H9 (cell line): Measurements from ENCODE around the gene CHPF. TPM values are rescaled to one million over a fixed set of nuclear protein-coding genes. Genes with fewer than 3 reads are reported as not detected.
A peak's percentile ranks its signal among the peaks of the same experiment; 100 is the strongest.

ENCODE experiments used
- DNase-seq: peaks from one replicate; pipeline ENCODE4 v3.0.0-alpha.2; 2017
- H2AFZ ChIP-seq: one replicate; pipeline ENCODE4 v1.6.1; 2013; ENCODE audit warnings: mild to moderate bottlenecking, low read length, control low read depth, moderate library complexity
- H2AK5ac ChIP-seq: 2 replicates; pipeline ENCODE4 v1.6.1; 2013; ENCODE audit warnings: low read length, control low read depth, mixed read lengths; ENCODE audit not compliant: insufficient read length
- H2BK120ac ChIP-seq: one replicate; pipeline ENCODE4 v1.6.1; 2013; ENCODE audit warnings: low read depth, mild to moderate bottlenecking, low read length, control low read depth, inconsistent platforms; ENCODE audit not compliant: poor library complexity, severe bottlenecking
- H2BK12ac ChIP-seq: 2 replicates; pipeline ENCODE4 v1.6.1; 2013; ENCODE audit warnings: low read length, control low read depth, mixed read lengths, low read depth; ENCODE audit not compliant: insufficient read length
- H2BK15ac ChIP-seq: 2 replicates; pipeline ENCODE4 v1.6.1; 2013; ENCODE audit warnings: low read depth, low read length, control low read depth
- H2BK20ac ChIP-seq: one replicate; pipeline ENCODE4 v1.6.1; 2013; ENCODE audit warnings: low read depth, mild to moderate bottlenecking, low read length, control low read depth, inconsistent platforms; ENCODE audit not compliant: poor library complexity, severe bottlenecking
- H2BK5ac ChIP-seq: 2 replicates; pipeline ENCODE4 v1.6.1; 2013; ENCODE audit warnings: low read length, control low read depth, mixed read lengths; ENCODE audit not compliant: insufficient read length
- H3K14ac ChIP-seq: 2 replicates; pipeline ENCODE4 v1.6.1; 2013; ENCODE audit warnings: low read length, control low read depth; ENCODE audit not compliant: insufficient read depth
- H3K18ac ChIP-seq: 2 replicates; pipeline ENCODE4 v1.6.1; 2013; ENCODE audit warnings: low read depth, mild to moderate bottlenecking, mixed read lengths, low read length, control low read depth; ENCODE audit not compliant: insufficient read length
- H3K23ac ChIP-seq: 2 replicates; pipeline ENCODE4 v1.6.1; 2013; ENCODE audit warnings: low read length, control low read depth, mixed read lengths, low read depth; ENCODE audit not compliant: insufficient read length
- H3K23me2 ChIP-seq: 2 replicates; pipeline ENCODE4 v1.6.1; 2013; ENCODE audit warnings: low read depth, mild to moderate bottlenecking, mixed read lengths, low read length, control low read depth; ENCODE audit not compliant: insufficient read length, poor library complexity, severe bottlenecking
- H3K27ac ChIP-seq: 2 replicates; pipeline ENCODE4 v1.5.1; 2013; ENCODE audit warnings: low read length, control low read depth, mixed read lengths, low read depth; ENCODE audit not compliant: insufficient read length
- H3K27me3 ChIP-seq: 2 replicates; pipeline ENCODE4 v1.6.1; 2013; ENCODE audit warnings: low read length, control low read depth, inconsistent platforms; ENCODE audit not compliant: insufficient read depth
- H3K4ac ChIP-seq: 2 replicates; pipeline ENCODE4 v1.6.1; 2013; ENCODE audit warnings: low read depth, mild to moderate bottlenecking, control low read depth, inconsistent platforms, low read length, moderate library complexity
- H3K4me1 ChIP-seq: 2 replicates; pipeline ENCODE4 v1.6.1; 2013; ENCODE audit warnings: low read length, control low read depth, inconsistent platforms; ENCODE audit not compliant: insufficient read depth
- H3K4me2 ChIP-seq: 2 replicates; pipeline ENCODE4 v1.6.1; 2013; ENCODE audit warnings: low read length, control low read depth, mixed read lengths; ENCODE audit not compliant: insufficient read length, insufficient read depth
- H3K56ac ChIP-seq: 2 replicates; pipeline ENCODE4 v1.6.1; 2013; ENCODE audit warnings: low read depth, mild to moderate bottlenecking, mixed read lengths, low read length, control low read depth; ENCODE audit not compliant: insufficient read length
- H3K79me1 ChIP-seq: 2 replicates; pipeline ENCODE4 v1.6.1; 2013; ENCODE audit warnings: low read depth, mild to moderate bottlenecking, moderate library complexity, low read length, control low read depth, inconsistent platforms; ENCODE audit not compliant: insufficient read depth, poor library complexity, severe bottlenecking
- H3K79me2 ChIP-seq: 2 replicates; pipeline ENCODE4 v1.6.1; 2013; ENCODE audit warnings: low read length, control low read depth, inconsistent platforms; ENCODE audit not compliant: insufficient read depth
- H3K9ac ChIP-seq: 2 replicates; pipeline ENCODE4 v1.6.1; 2013; ENCODE audit warnings: low read length, control low read depth, mixed read lengths; ENCODE audit not compliant: insufficient read length; ENCODE audit errors: extremely low read depth
- H3K9me3 ChIP-seq: one replicate; pipeline ENCODE4 v1.6.1; 2013; ENCODE audit warnings: low read depth, low read length, inconsistent platforms; ENCODE audit not compliant: control insufficient read depth
- H3T11ph ChIP-seq: one replicate; pipeline ENCODE4 v1.6.1; 2013; ENCODE audit warnings: mild to moderate bottlenecking, low read length, control low read depth, inconsistent platforms
- H4K20me1 ChIP-seq: one replicate; pipeline ENCODE4 v1.6.1; 2013; ENCODE audit not compliant: control insufficient read depth, insufficient read length, insufficient read depth
- H4K5ac ChIP-seq: 2 replicates; pipeline ENCODE4 v1.6.1; 2013; ENCODE audit warnings: low read depth, mild to moderate bottlenecking, mixed read lengths, low read length, control low read depth; ENCODE audit not compliant: insufficient read length
- H4K8ac ChIP-seq: replicated peaks from 2 replicates; pipeline ENCODE4 v1.6.1; 2013; ENCODE audit warnings: low read length, control low read depth, mixed read lengths, low read depth; ENCODE audit not compliant: insufficient read length
- H4K91ac ChIP-seq: 2 replicates; pipeline ENCODE4 v1.6.1; 2013; ENCODE audit warnings: low read depth, mild to moderate bottlenecking, moderate library complexity, mixed read lengths, low read length, control low read depth; ENCODE audit not compliant: insufficient read length
- H3K27ac Mint-ChIP-seq, 3 experiments: 2 replicates in 2 of 3; 3 replicates in 1 of 3; pipeline ENCODE4 v1.8.0; 2020 to 2021; ENCODE audit warnings: mixed read lengths in 3 of 3, mild to moderate bottlenecking in 1 of 3, moderate library complexity in 1 of 3
- H3K27me3 Mint-ChIP-seq: 2 replicates; pipeline ENCODE4 v1.8.0; 2021; ENCODE audit warnings: low read depth, mild to moderate bottlenecking, moderate library complexity, mixed read lengths
- H3K36me3 Mint-ChIP-seq, 3 experiments: 2 replicates in 2 of 3; 3 replicates in 1 of 3; pipeline ENCODE4 v1.8.0; 2020 to 2021; ENCODE audit warnings: low read depth in 3 of 3, mixed read lengths in 3 of 3; ENCODE audit not compliant: insufficient read depth in 1 of 3
- H3K4me1 Mint-ChIP-seq, 2 experiments: 2 replicates each; pipeline ENCODE4 v1.8.0; 2020; ENCODE audit warnings: mixed read lengths in 2 of 2
- H3K4me3 Mint-ChIP-seq, 2 experiments: 2 replicates in 1 of 2; 3 replicates in 1 of 2; pipeline ENCODE4 v1.8.0; 2020 to 2021; ENCODE audit warnings: mild to moderate bottlenecking in 2 of 2, mixed read lengths in 2 of 2, moderate library complexity in 1 of 2
- H3K9me3 Mint-ChIP-seq, 2 experiments: 2 replicates in 1 of 2; 3 replicates in 1 of 2; pipeline ENCODE4 v1.8.0; 2020; ENCODE audit warnings: mild to moderate bottlenecking in 2 of 2, mixed read lengths in 2 of 2, moderate library complexity in 1 of 2
- WGBS: extraction: QIAGEN DNeasy Blood & Tissue Kit; methylation state at CpG from one replicate; pipeline ENCODE4 v1.1.7; 2013; ENCODE audit warnings: missing lambda C conversion rate, low lambda C conversion rate, mixed read lengths; ENCODE audit not compliant: insufficient read length; ENCODE audit errors: extremely low coverage; 5-methylcytosine and 5-hydroxymethylcytosine counted together
- total RNA-seq: library from RNA; stranded (reverse); gene quantifications from 2 replicates; pipeline ENCODE4 v1.2.1, GENCODE V29; 2021
- TF ChIP-seq, protein P1 (sequence below): fragments of 200-600 bp; sonication (generic); conservative IDR thresholded peaks from 3 replicates; pipeline ENCODE4 v1.8.0; 2021; ENCODE audit warnings: antibody characterized with exemption, mild to moderate bottlenecking

The CHPF gene
- total RNA-seq, 1 experiment from 2014 or later, result 46.5 TPM

DNA sequence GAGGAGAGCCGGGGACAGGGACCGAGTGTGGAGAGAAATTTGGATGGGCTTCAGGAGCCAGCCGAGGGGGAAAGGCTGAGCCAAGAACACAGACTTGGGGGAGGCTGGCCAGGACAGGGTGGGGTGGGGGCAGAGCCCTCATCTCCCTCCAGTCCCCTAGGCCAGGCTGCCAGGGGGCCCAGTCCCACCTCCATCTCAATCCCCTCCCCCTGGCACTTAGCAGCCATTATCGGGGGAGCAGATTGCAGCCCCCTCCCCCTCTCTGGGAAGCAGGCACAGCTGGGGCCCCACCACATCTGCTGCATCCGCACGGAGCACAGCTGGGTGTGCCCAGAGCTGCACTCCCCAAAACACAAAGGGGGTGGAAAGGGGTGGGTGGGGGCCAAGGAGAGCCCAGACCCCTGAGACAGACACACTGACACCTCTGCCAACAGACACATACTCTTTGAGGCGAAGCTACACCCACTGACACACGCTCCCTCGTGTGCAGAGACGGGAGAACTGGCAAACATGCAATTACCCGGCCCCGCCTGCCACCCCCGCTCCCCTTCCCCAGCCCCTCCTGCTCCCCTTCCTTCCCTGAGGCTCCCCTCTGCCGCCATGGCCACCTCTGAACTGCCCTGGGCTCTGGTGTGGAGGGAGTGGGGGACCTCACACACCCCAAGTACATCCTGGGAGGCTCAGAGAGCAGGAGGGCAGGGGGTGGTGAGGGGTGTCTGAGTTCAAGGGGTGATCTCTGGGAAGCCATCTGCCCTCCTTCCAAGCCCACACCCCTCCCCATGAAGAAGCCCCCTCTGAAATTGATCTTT, 34.4 kb downstream of the CHPF start:
- H3K27me3 ChIP-seq, result peaks cover 9% of the 10 kb centered on the region; the same call in 1 of the 2 replicates
- WGBS, result no CpG with 5 or more reads among the region's 14 CpGs
- no peak overlapping the region for H2BK20ac ChIP-seq
- no peak overlapping the region for H3K56ac ChIP-seq
- H3K4me2 ChIP-seq, result peak overlapping the region; percentile 61
- no peak overlapping the region for H3K14ac ChIP-seq
- H3K79me1 ChIP-seq, result no peaks in the 10 kb centered on the region
- peak overlapping the region in 1 of 3 experiments; percentile 87; a peak in 1 of 7 replicates for H3K27ac Mint-ChIP-seq
- peaks cover 4% of the 10 kb centered on the region for H3K23me2 ChIP-seq
- H3K4me1 Mint-ChIP-seq, result peaks cover 63 to 76% of the 10 kb centered on the region in 2 experiments
- H3K9me3 Mint-ChIP-seq, result no peaks in the 10 kb centered on the region; a peak in 2 of 5 replicates
- no peak overlapping the region for H2BK120ac ChIP-seq
- TF ChIP-seq, protein P1, sequence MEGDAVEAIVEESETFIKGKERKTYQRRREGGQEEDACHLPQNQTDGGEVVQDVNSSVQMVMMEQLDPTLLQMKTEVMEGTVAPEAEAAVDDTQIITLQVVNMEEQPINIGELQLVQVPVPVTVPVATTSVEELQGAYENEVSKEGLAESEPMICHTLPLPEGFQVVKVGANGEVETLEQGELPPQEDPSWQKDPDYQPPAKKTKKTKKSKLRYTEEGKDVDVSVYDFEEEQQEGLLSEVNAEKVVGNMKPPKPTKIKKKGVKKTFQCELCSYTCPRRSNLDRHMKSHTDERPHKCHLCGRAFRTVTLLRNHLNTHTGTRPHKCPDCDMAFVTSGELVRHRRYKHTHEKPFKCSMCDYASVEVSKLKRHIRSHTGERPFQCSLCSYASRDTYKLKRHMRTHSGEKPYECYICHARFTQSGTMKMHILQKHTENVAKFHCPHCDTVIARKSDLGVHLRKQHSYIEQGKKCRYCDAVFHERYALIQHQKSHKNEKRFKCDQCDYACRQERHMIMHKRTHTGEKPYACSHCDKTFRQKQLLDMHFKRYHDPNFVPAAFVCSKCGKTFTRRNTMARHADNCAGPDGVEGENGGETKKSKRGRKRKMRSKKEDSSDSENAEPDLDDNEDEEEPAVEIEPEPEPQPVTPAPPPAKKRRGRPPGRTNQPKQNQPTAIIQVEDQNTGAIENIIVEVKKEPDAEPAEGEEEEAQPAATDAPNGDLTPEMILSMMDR, result no peak
- H3K4me1 ChIP-seq, result peaks cover 17% of the 10 kb centered on the region; the same call in 1 of the 2 replicates
- H3K23ac ChIP-seq, result no peak overlapping the region
- H2BK12ac ChIP-seq, result no peak overlapping the region
- H4K5ac ChIP-seq, result no peak overlapping the region
- no peak overlapping the region for H3T11ph ChIP-seq
- H3K4me3 Mint-ChIP-seq, result peak overlapping the region; percentile 59 to 81
- H3K79me2 ChIP-seq, result no peaks in the 10 kb centered on the region
- H2AFZ ChIP-seq, result no peak overlapping the region
- no peak overlapping the region for H3K27ac ChIP-seq
- H3K36me3 Mint-ChIP-seq, result peaks cover 9 to 13% (median 9%) of the 10 kb centered on the region in 3 experiments; a peak in 5 of 7 replicates
- H4K8ac ChIP-seq, result no peak overlapping the region
- no peak overlapping the region for H3K9ac ChIP-seq
- no peaks in the 10 kb centered on the region for H3K9me3 ChIP-seq
- H4K20me1 ChIP-seq, result no peaks in the 10 kb centered on the region
- H2BK5ac ChIP-seq, result no peak overlapping the region
- H3K27me3 Mint-ChIP-seq, result peaks cover 43% of the 10 kb centered on the region
- DNase-seq, result no peak
- H4K91ac ChIP-seq, result no peak overlapping the region
- no peak overlapping the region for H3K4ac ChIP-seq
- H3K18ac ChIP-seq, result no peak overlapping the region
- H2BK15ac ChIP-seq, result no peak overlapping the region
- no peak overlapping the region for H2AK5ac ChIP-seq
